ENCODE data around the gene OTOA. TPM values are rescaled to one million over a fixed set of nuclear protein-coding genes. Genes with fewer than 3 reads are reported as not detected.
"Not testable (repeated sequence)": the region's sequence is repeated elsewhere in the genome, so short reads cannot be mapped to it uniquely, and the experiment has no call there.

OTOA gene
- total RNA-seq, 1 donor from 2014 or later, result 0.11 TPM

DNA sequence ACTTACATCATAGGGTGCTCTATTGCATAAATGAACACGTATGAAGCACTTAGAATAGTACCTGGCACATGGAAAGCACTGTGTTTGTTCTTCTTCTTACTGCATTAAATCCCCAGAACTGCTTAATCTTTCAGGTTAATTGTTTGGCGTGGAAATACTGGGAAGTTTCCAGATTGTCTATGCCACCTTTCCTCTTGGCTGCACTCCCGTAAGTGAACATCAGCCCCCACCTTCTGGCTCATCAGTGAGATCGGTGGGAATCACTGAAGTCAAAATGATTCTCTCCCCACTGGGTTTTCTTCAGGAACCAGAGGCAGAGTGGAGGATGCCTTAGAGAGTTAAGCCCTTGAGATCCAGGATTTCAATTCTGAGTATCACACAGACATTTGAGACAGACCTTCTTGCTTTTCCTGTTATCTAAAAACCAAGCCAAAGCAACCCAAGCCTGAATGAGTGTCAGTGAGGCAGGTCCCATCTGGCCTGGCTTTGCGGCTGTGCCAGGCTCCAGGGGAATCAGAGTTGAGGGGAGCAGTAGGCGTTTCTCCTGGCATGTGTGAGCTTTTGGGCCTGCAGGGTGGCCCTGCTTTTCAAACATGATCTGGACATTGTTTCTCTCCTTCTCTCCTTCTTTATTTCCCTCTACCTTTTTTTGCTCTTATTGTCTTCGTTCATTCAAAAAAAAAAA is 59.1 kb downstream of the OTOA start:
- Histone ChIP-seq H3K4me1 (ENCODE audit: insufficient read depth, low read length) (no peaks in the 10 kb centered on the region), H3K4me3 (ENCODE audit: insufficient read depth, low read depth, low read length) (no peak overlapping the region), H3K79me2 (ENCODE audit: insufficient read depth, low read length) (no peaks in the 10 kb centered on the region), H4K20me1 (ENCODE audit: insufficient read depth, low read length) (no peaks in the 10 kb centered on the region), H3K9ac (ENCODE audit: low read length) (no peak overlapping the region), H2AFZ (ENCODE audit: low read depth, low read length) (no peak overlapping the region), H3K27me3 (ENCODE audit: insufficient read depth, low read length) (peaks cover 7% of the 10 kb centered on the region), H3K4me2 (ENCODE audit: low read length) (no peak overlapping the region), H3K27ac (ENCODE audit: low read depth, low read length) (no peak overlapping the region), H3K36me3 (ENCODE audit: insufficient read depth, low read length) (no peaks in the 10 kb centered on the region), H3K9me3 (ENCODE audit: insufficient read depth, low read depth, low read length) (no peaks in the 10 kb centered on the region)
- Mint-ChIP-seq H3K4me1 (ENCODE audit: low read depth, unreplicated experiment) (no peaks in the 10 kb centered on the region), H3K9me3 (ENCODE audit: unreplicated experiment) (no peaks in the 10 kb centered on the region), H3K27ac (ENCODE audit: unreplicated experiment) (no peak overlapping the region), H3K4me3 (ENCODE audit: unreplicated experiment) (no peak overlapping the region), H3K36me3 (ENCODE audit: low read depth, unreplicated experiment) (no peaks in the 10 kb centered on the region), H3K27me3 (ENCODE audit: low read depth, unreplicated experiment) (peaks cover 25% of the 10 kb centered on the region)
- no peak for DNase-seq (ENCODE audit: low read depth)
- FAIRE-seq, result no peak
- TF ChIP-seq, protein P1, sequence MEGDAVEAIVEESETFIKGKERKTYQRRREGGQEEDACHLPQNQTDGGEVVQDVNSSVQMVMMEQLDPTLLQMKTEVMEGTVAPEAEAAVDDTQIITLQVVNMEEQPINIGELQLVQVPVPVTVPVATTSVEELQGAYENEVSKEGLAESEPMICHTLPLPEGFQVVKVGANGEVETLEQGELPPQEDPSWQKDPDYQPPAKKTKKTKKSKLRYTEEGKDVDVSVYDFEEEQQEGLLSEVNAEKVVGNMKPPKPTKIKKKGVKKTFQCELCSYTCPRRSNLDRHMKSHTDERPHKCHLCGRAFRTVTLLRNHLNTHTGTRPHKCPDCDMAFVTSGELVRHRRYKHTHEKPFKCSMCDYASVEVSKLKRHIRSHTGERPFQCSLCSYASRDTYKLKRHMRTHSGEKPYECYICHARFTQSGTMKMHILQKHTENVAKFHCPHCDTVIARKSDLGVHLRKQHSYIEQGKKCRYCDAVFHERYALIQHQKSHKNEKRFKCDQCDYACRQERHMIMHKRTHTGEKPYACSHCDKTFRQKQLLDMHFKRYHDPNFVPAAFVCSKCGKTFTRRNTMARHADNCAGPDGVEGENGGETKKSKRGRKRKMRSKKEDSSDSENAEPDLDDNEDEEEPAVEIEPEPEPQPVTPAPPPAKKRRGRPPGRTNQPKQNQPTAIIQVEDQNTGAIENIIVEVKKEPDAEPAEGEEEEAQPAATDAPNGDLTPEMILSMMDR (IDR thresholded peaks at IDR 0.05; ENCODE audit: insufficient read depth, low read depth, low read length), result no peak
- TF ChIP-seq EZH2 (IDR thresholded peaks at IDR 0.05; ENCODE audit: insufficient read depth, low read length), result no peak

- H3K4me3 ChIP-seq (ENCODE audit: insufficient read depth, low read depth, low read length), result no peak overlapping the region
- H3K36me3 Mint-ChIP-seq (ENCODE audit: low read depth, unreplicated experiment), result no peaks in the 10 kb centered on the region
- no peaks in the 10 kb centered on the region for H3K4me1 ChIP-seq (ENCODE audit: insufficient read depth, low read length)
- TF ChIP-seq, protein P1 (IDR thresholded peaks at IDR 0.05; ENCODE audit: insufficient read depth, low read depth, low read length), result no peak
- no peak for TF ChIP-seq EZH2 (IDR thresholded peaks at IDR 0.05; ENCODE audit: insufficient read depth, low read length)
- no peak overlapping the region for H3K27ac ChIP-seq (ENCODE audit: low read depth, low read length)
- no peaks in the 10 kb centered on the region for H3K36me3 ChIP-seq (ENCODE audit: insufficient read depth, low read length)
- H2AFZ ChIP-seq (ENCODE audit: low read depth, low read length), result no peak overlapping the region
- no peaks in the 10 kb centered on the region for H3K79me2 ChIP-seq (ENCODE audit: insufficient read depth, low read length)
- no peaks in the 10 kb centered on the region for H3K4me1 Mint-ChIP-seq (ENCODE audit: low read depth, unreplicated experiment)
- H3K27me3 Mint-ChIP-seq (ENCODE audit: low read depth, unreplicated experiment), result peaks cover 22% of the 10 kb centered on the region
- H3K9me3 ChIP-seq (ENCODE audit: insufficient read depth, low read depth, low read length), result no peaks in the 10 kb centered on the region
- H3K27ac Mint-ChIP-seq (ENCODE audit: unreplicated experiment), result no peak overlapping the region
- peaks cover 6% of the 10 kb centered on the region for H3K27me3 ChIP-seq (ENCODE audit: insufficient read depth, low read length)
- H3K9ac ChIP-seq (ENCODE audit: low read length), result no peak overlapping the region
- no peak for DNase-seq (ENCODE audit: low read depth)
- no peaks in the 10 kb centered on the region for H3K9me3 Mint-ChIP-seq (ENCODE audit: unreplicated experiment)
- no peak overlapping the region for H3K4me3 Mint-ChIP-seq (ENCODE audit: unreplicated experiment)
- H4K20me1 ChIP-seq (ENCODE audit: insufficient read depth, low read length), result no peaks in the 10 kb centered on the region
- no peak for FAIRE-seq
- H3K4me2 ChIP-seq (ENCODE audit: low read length), result no peak overlapping the region
These were observed 59.8 kb downstream of the OTOA start for GRCh38 chr16:21723532-21723931.

GRCh38 chr16:21727344-21727743 is 63.6 kb downstream of the OTOA start:
- H2AFZ ChIP-seq (ENCODE audit: low read depth, low read length), result no peak overlapping the region
- H3K4me2 ChIP-seq (ENCODE audit: low read length), result no peak overlapping the region
- Mint-ChIP-seq H3K36me3 (ENCODE audit: low read depth, unreplicated experiment) (no peaks in the 10 kb centered on the region), H3K4me3 (ENCODE audit: unreplicated experiment) (no peak overlapping the region), H3K9me3 (ENCODE audit: unreplicated experiment) (no peaks in the 10 kb centered on the region), H3K27me3 (ENCODE audit: low read depth, unreplicated experiment) (peaks cover 20% of the 10 kb centered on the region), H3K27ac (ENCODE audit: unreplicated experiment) (no peak overlapping the region), H3K4me1 (ENCODE audit: low read depth, unreplicated experiment) (no peaks in the 10 kb centered on the region)
- H3K27me3 ChIP-seq (ENCODE audit: insufficient read depth, low read length), result peaks cover 4% of the 10 kb centered on the region
- DNase-seq (ENCODE audit: low read depth) (no peak), FAIRE-seq (no peak)
- H3K79me2 ChIP-seq (ENCODE audit: insufficient read depth, low read length), result no peaks in the 10 kb centered on the region
- no peak overlapping the region for H3K27ac ChIP-seq (ENCODE audit: low read depth, low read length)
- H3K36me3 ChIP-seq (ENCODE audit: insufficient read depth, low read length), result no peaks in the 10 kb centered on the region
- H3K9ac ChIP-seq (ENCODE audit: low read length), result no peak overlapping the region
- H4K20me1 ChIP-seq (ENCODE audit: insufficient read depth, low read length), result no peaks in the 10 kb centered on the region
- no peak overlapping the region for H3K4me3 ChIP-seq (ENCODE audit: insufficient read depth, low read depth, low read length)
- no peaks in the 10 kb centered on the region for H3K9me3 ChIP-seq (ENCODE audit: insufficient read depth, low read depth, low read length)
- TF ChIP-seq, protein P1 (IDR thresholded peaks at IDR 0.05; ENCODE audit: insufficient read depth, low read depth, low read length), result no peak
- no peak for TF ChIP-seq EZH2 (IDR thresholded peaks at IDR 0.05; ENCODE audit: insufficient read depth, low read length)
- no peaks in the 10 kb centered on the region for H3K4me1 ChIP-seq (ENCODE audit: insufficient read depth, low read length)

GRCh38 chr16:21731233-21731632 is 67.5 kb downstream of the OTOA start:
- not testable (repeated sequence) for H4K20me1 ChIP-seq (ENCODE audit: insufficient read depth, low read length); H3K27me3 ChIP-seq (ENCODE audit: insufficient read depth, low read length); H3K27me3 Mint-ChIP-seq (ENCODE audit: low read depth, unreplicated experiment); H3K79me2 ChIP-seq (ENCODE audit: insufficient read depth, low read length); H3K36me3 Mint-ChIP-seq (ENCODE audit: low read depth, unreplicated experiment); H3K27ac ChIP-seq (ENCODE audit: low read depth, low read length); H3K4me3 ChIP-seq (ENCODE audit: insufficient read depth, low read depth, low read length); H3K9me3 ChIP-seq (ENCODE audit: insufficient read depth, low read depth, low read length); H3K9ac ChIP-seq (ENCODE audit: low read length); H3K4me1 Mint-ChIP-seq (ENCODE audit: low read depth, unreplicated experiment); DNase-seq (ENCODE audit: low read depth); H3K27ac Mint-ChIP-seq (ENCODE audit: unreplicated experiment); H3K4me1 ChIP-seq (ENCODE audit: insufficient read depth, low read length); H3K4me2 ChIP-seq (ENCODE audit: low read length); H3K36me3 ChIP-seq (ENCODE audit: insufficient read depth, low read length); H3K9me3 Mint-ChIP-seq (ENCODE audit: unreplicated experiment); FAIRE-seq; H3K4me3 Mint-ChIP-seq (ENCODE audit: unreplicated experiment); H2AFZ ChIP-seq (ENCODE audit: low read depth, low read length)

Measured in astrocyte (in vitro differentiated cells and primary cell).